ENCODE data around the gene CREBZF. TPM values are rescaled to one million over a fixed set of nuclear protein-coding genes. Genes with fewer than 3 reads are reported as not detected.

CREBZF gene
- polyA plus RNA-seq, 1 donor (not counting 4 experiments of a cell fraction or from before 2014, with no cell fraction given): 23.8 TPM

- H3K4me3 ChIP-seq (ENCODE audit: control insufficient read depth in 2 of 3, extremely low read depth in 1 of 3, insufficient read depth in 2 of 3, low read depth in 1 of 3, low read length in 3 of 3): no peak overlapping the region
- H3K27ac ChIP-seq (ENCODE audit: control insufficient read depth, insufficient read depth, low read length): no peak overlapping the region
- peak overlapping the region; percentile 92 for H2AFZ ChIP-seq (ENCODE audit: control insufficient read depth, low read length)
- peaks cover 20% of the 10 kb centered on the region for H4K20me1 ChIP-seq (ENCODE audit: control insufficient read depth, extremely low read depth, insufficient read depth, low read length)
- FAIRE-seq (no peak), DNase-seq (ENCODE audit: low read depth, low spot score) (no peak)
- H3K9me3 ChIP-seq (ENCODE audit: control insufficient read depth, low read depth, low read length): no peaks in the 10 kb centered on the region
- TF ChIP-seq CTCF (optimal IDR thresholded peaks at IDR 0.05 in 1 of 3, IDR thresholded peaks at IDR 0.05 in 1 of 3, conservative IDR thresholded peaks at IDR 0.05 in 1 of 3; ENCODE audit: extremely low read depth in 1 of 3, insufficient read depth in 2 of 3, low read length in 3 of 3) (no peak), EZH2 (IDR thresholded peaks at IDR 0.05; ENCODE audit: low read length) (no peak)
- H3K79me2 ChIP-seq (ENCODE audit: control insufficient read depth, insufficient read depth, low read length): peaks cover 41% of the 10 kb centered on the region
- peaks cover 11% of the 10 kb centered on the region for H3K4me1 ChIP-seq (ENCODE audit: control insufficient read depth, extremely low read depth, insufficient read depth, low read length)
- H3K27me3 ChIP-seq (ENCODE audit: control insufficient read depth, extremely low read depth, insufficient read depth, low read length): no peaks in the 10 kb centered on the region
- H3K9ac ChIP-seq (ENCODE audit: control insufficient read depth, extremely low read depth, insufficient read depth, low read length): no peak overlapping the region
- no peak overlapping the region for H3K4me2 ChIP-seq (ENCODE audit: control insufficient read depth, extremely low read depth, insufficient read depth, low read depth, low read length)
- dilution Hi-C loops (cut with MboI; ENCODE audit: extremely low pct_ligation_motif_present, low sequenced_read_pairs): no loop called here
- no peaks in the 10 kb centered on the region for H3K9me1 ChIP-seq (ENCODE audit: control insufficient read depth, extremely low read depth, insufficient read depth, low read length)
- H3K36me3 ChIP-seq (ENCODE audit: control insufficient read depth in 2 of 2, extremely low read depth in 1 of 2, insufficient read depth in 2 of 2, low read length in 2 of 2): no peaks in the 10 kb centered on the region
These were observed 804 bp upstream of the CREBZF start for GRCh38 chr11:85665733-85666132.

DNA sequence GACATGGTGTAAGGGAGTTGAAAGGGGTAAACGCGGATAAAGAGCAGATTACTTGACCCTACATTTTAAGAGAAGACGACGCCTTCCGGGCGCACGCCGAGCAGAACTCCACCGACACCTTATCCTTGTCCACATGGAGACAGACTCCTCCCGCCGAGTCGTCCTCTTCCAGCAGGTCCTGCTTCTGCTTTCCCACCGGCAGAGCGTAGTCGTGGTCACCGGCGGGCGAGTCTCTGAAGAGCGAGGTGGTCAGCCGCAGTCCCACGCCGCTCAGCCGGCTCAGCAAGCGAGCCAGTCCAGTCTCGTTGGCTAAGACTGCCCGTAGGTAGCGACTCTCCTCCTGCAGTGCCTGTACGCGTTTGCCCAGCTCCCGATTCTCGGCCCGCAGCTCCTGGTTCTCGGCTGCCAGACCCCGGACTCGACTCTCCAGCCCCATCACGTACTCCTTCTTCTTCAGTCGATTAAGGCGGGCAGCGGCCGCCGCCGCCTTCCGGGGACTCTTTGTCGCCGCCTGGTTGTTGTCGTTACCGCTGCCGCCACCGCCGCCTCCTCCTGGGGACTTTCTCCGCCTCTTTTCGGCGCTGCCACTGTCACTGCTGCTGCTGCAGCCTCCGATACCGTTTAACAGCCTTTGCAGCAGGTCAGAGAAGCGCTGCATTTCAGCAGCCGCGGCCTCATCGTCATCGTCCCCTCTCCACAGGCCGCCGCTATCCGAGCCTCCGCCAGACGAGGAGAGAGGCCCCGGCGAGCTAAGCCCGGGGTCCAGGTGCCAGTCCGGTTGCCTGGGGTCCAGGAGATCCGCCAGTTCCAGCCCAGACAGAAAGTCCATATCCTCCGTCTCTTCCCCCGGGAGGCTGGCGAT, 945 bp downstream of the CREBZF start:
- FAIRE-seq: no peak
- H3K36me3 ChIP-seq (ENCODE audit: control insufficient read depth in 2 of 2, extremely low read depth in 1 of 2, insufficient read depth in 2 of 2, low read length in 2 of 2): no peaks in the 10 kb centered on the region
- dilution Hi-C loops (cut with MboI; ENCODE audit: extremely low pct_ligation_motif_present, low sequenced_read_pairs): no loop called here

More for the DNA sequence above, 945 bp downstream of the CREBZF start:
- H3K27me3 ChIP-seq (ENCODE audit: control insufficient read depth, extremely low read depth, insufficient read depth, low read length): no peaks in the 10 kb centered on the region
- peak overlapping the region; percentile 95 for H3K4me2 ChIP-seq (ENCODE audit: control insufficient read depth, extremely low read depth, insufficient read depth, low read depth, low read length)
- peaks cover 20% of the 10 kb centered on the region for H4K20me1 ChIP-seq (ENCODE audit: control insufficient read depth, extremely low read depth, insufficient read depth, low read length)
- no peaks in the 10 kb centered on the region for H3K9me3 ChIP-seq (ENCODE audit: control insufficient read depth, low read depth, low read length)
- H3K27ac ChIP-seq (ENCODE audit: control insufficient read depth, insufficient read depth, low read length): peak overlapping the region; percentile 95
- peak overlapping the region; percentile 75 for H2AFZ ChIP-seq (ENCODE audit: control insufficient read depth, low read length)
- no peak for DNase-seq (ENCODE audit: low read depth, low spot score)
- no peaks in the 10 kb centered on the region for H3K9me1 ChIP-seq (ENCODE audit: control insufficient read depth, extremely low read depth, insufficient read depth, low read length)
- peak overlapping the region; percentile 96 for H3K9ac ChIP-seq (ENCODE audit: control insufficient read depth, extremely low read depth, insufficient read depth, low read length)
- H3K4me3 ChIP-seq (ENCODE audit: control insufficient read depth in 2 of 3, extremely low read depth in 1 of 3, insufficient read depth in 2 of 3, low read depth in 1 of 3, low read length in 3 of 3): peak overlapping the region; percentile 80 to 95 (median 86)
- peaks cover 23% of the 10 kb centered on the region for H3K4me1 ChIP-seq (ENCODE audit: control insufficient read depth, extremely low read depth, insufficient read depth, low read length)
- TF ChIP-seq CTCF (optimal IDR thresholded peaks at IDR 0.05 in 1 of 3, IDR thresholded peaks at IDR 0.05 in 1 of 3, conservative IDR thresholded peaks at IDR 0.05 in 1 of 3; ENCODE audit: extremely low read depth in 1 of 3, insufficient read depth in 2 of 3, low read length in 3 of 3) (peak in 2 of 3 experiments; percentile 43 to 46), EZH2 (IDR thresholded peaks at IDR 0.05; ENCODE audit: low read length) (no peak)
- H3K79me2 ChIP-seq (ENCODE audit: control insufficient read depth, insufficient read depth, low read length): peaks cover 58% of the 10 kb centered on the region
